Measurements from ENCODE around the gene MOK.
A peak's percentile ranks its signal among the peaks of the same experiment; 100 is the strongest.

GRCh38 chr14:102314242-102315011, 9.5 kb upstream of the MOK start:
- TF ChIP-seq, protein P1, sequence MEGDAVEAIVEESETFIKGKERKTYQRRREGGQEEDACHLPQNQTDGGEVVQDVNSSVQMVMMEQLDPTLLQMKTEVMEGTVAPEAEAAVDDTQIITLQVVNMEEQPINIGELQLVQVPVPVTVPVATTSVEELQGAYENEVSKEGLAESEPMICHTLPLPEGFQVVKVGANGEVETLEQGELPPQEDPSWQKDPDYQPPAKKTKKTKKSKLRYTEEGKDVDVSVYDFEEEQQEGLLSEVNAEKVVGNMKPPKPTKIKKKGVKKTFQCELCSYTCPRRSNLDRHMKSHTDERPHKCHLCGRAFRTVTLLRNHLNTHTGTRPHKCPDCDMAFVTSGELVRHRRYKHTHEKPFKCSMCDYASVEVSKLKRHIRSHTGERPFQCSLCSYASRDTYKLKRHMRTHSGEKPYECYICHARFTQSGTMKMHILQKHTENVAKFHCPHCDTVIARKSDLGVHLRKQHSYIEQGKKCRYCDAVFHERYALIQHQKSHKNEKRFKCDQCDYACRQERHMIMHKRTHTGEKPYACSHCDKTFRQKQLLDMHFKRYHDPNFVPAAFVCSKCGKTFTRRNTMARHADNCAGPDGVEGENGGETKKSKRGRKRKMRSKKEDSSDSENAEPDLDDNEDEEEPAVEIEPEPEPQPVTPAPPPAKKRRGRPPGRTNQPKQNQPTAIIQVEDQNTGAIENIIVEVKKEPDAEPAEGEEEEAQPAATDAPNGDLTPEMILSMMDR (conservative IDR thresholded peaks at IDR 0.05), result peak; percentile 99
- no peak for TF ChIP-seq ZFX (IDR thresholded peaks at IDR 0.05)

Data from C4-2B (cell line).